ENCODE data around the gene CAPN9.

CAPN9 gene

DNA sequence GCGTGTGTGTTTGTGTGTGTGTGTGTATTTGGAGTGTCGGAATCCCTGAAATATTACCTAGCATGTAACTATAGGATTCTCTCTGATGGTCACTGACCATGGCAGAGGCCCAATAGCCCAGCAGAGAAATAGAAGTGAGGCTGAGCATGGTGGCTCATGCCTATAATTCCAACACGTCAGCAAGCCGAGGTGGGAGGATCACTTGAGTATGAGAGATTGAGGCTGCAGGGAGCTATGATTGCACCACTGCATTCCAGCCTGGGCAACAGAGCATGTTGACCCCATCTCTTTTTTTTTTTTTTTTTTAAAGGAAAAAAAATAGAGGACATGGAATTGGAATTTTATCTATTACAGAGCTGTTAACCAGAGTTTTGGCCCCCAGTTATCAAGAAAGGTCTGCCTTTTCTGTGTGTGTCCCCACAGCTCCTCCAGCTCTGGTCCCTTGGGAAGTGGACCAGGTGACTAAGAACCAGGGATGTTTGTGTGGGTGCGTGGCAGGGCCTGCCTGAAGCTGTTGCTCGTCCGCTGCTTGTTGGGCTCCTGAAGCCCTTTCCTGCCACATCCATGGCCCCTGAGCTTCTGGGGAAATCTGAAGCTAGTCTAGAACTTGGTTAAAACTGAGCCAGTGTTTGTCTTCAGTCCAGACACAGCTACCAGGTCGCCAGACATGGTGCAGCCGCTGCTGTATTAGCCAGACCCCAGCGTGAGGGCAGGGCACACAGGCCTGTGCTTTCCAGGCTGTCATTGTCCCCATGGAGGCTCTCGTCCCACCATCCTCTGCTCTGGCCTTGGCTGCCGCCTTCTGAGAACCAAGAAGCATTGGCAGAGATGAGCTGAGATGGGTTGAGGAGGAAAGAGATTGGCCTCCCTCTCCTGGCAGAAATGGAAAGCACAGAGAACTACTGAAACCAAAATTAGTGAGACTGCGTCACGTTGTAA lies 25.5 kb downstream of the CAPN9 start:
- DNase-seq (ENCODE audit: low spot score), result no peak

DNA sequence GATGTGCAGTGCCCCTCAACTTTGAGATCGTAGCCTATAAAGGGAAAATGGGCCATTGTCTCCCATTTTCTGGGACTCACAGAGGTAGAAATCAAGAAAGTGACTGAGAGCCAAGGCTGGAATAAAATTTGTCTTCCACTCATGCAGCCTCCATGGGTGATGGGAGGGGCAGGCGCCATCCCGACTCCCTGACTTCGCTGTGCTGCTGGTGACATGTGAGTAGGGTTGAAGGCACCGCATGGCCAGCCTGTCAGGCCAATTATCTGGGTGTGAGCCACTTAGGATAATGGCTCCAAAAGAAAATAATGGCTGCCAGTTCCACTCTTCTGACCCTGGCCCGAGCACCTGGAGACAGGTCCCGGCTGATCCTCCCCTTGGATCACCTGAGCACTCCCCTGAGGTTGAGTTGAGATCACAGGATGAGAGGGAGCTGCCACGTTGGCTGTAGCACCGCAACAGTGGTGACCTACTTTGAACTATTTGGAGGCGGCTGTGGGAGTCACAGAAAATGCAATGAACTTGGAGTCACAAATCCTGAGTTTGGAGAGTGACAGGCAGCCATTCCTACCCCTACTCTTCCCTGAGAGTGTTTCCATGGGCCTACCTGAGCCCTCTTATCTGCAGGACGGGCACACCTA lies 26.3 kb downstream of the CAPN9 start:
- DNase-seq (ENCODE audit: low spot score), result no peak

DNA sequence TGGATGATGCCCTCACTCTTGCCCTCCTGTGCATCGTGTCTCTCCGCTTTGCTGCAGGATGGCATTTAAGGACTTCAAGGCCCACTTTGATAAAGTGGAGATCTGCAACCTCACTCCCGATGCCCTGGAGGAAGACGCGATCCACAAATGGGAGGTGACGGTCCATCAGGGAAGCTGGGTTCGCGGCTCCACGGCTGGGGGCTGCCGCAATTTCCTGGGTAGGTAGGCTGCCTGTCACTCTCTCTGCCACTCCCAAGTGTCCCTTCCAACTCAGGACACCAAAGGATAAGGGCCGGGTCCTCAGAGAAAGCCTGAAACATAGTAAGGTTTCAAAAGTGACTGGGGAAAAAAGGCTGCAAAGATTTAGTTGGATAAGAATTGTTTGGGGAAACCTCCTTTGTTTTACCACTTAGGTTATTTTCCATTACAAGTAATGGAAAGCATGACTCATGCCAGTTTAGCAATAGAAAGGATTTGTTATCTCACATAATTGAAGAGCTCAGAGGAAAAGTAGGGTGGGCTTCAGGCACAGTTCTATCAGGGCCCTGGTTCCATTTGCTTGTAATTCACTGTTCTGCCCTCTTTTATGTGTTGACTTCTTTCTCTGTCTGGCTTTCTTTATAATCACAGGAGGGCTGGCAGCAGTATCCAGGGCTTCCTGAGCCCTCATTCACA lies 31.9 kb downstream of the CAPN9 start:
- no peak for DNase-seq (ENCODE audit: low spot score)

DNA sequence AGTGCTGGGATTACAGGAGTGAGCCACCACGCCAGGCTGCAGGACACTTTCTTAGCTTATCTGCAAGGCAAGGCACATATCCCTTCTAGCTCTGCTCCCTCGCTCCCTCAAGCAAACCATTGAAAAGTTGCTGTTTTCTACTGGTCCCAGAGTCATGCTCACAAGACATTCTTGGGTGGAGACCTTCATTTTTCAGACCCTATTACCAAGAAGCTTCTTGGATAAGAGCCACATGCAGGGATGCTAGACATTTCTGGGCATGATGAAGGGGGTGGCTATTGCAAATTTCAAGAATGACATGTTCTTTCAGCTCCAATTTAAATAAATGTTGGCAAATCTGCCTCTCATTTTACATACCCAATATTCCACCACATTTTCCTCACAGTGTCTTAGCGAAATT lies 33.9 kb downstream of the CAPN9 start:
- no peak for DNase-seq (ENCODE audit: low spot score)

DNA sequence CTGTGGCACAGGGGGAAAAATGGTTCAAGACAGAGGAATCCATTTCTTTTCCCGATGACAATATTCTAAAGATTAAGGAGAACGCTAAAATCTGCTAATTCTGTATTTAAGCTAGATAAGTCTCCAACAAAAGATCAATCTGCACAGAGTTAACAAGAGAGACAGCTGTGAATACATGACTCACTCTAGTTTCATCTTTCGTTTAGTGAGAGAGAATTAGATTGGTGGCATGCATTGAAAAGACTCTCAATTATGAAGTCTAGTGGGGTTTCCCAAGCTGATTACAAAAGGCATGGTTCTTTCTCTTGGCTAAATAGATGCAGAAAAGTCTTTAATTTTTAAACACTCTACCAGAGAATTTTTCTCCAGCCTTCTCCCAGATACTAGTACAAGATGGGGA lies 34.4 kb downstream of the CAPN9 start:
- no peak for DNase-seq (ENCODE audit: low spot score)

DNA sequence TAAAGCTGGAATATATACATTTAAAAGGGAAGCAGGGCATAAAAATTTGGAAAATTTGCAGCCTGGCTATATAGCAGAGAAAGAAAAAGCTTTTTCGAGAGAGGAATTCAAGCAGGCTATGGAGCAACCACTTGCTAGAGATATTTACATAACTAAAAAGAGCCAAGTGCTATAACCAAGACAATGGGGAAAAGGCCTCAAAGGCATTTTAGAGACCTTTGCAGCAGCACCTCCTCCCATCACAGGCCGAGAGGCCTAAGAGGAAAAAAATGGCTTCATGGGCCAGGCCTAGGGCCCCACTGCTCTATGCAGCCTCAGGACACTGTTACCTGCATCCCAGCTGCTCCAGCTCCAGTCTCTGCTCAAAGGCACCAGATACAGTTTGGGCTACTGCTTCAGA lies 37.0 kb downstream of the CAPN9 start:
- no peak for DNase-seq (ENCODE audit: low spot score)

DNA sequence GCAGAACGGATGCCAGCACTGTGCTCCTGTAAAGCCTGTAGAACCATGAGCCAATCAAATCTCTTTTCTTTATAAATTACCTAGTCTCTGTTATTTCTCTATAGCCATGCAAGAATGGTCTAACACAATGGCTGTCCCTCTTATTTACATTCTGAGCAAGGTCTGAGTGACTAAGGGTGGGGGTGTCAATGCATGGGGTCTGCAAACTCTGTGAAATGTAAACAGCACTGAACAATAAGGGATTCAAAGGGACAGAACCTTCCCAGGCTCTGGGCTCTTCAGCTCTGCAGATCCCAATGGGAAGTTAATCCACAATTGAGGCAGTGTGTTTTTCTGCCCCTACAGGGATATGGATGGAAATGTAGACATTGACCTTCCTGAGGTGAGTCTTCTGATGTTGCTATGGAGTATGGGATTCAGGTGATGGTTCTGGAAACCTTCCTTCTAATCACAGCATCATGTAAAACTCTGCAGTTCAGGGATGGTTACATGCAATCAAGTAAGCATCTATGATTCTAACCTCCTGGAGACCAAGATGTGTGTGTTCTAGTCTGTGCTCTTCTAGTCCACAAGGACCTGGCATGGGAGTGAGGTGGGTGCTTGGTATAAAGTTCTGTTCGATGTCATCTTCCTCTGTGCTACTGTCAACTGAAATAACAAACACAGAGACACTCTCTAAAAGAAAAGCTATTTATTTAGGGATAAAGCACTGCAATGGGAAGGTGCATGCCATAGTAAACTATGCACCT lies 38.6 kb downstream of the CAPN9 start:
- no peak for DNase-seq (ENCODE audit: low spot score)

DNA sequence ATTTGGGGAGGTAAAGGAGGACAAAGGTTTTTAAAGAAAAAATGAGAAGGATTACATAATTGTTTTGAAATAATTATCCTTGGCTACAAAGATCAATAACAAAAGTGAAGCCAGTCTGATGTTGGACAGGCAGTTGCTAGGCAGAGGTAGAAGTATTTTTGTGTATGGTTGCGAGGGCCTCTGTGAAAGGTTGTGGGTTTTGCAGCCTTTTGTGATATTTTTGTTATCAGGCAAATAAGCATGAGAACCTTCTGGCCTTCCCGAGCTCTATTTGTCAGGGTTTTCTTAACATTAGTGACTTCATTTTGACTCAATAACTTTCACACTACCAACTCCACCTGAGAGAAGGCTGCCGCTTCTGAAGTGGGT lies 39.2 kb downstream of the CAPN9 start:
- DNase-seq (ENCODE audit: low spot score), result no peak

DNA sequence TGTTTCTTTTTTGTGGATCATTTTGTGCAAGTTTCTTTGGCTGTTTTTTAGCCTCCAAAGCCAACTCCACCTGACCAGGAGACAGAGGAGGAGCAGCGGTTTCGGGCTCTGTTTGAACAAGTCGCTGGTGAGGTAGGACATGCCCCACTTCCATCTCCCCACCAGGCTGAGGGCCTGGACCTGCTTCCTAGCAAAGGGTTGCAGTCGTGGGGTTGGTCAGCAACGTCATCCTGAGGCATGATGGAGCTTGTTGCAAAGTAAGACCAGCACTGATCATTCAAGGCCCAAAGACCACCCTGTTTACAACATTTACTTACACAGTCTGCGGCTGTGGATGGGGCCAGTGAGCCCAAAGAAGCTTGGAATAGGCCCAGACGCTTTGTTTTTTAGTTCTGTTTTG lies 40.3 kb downstream of the CAPN9 start:
- no peak for DNase-seq (ENCODE audit: low spot score)

DNA sequence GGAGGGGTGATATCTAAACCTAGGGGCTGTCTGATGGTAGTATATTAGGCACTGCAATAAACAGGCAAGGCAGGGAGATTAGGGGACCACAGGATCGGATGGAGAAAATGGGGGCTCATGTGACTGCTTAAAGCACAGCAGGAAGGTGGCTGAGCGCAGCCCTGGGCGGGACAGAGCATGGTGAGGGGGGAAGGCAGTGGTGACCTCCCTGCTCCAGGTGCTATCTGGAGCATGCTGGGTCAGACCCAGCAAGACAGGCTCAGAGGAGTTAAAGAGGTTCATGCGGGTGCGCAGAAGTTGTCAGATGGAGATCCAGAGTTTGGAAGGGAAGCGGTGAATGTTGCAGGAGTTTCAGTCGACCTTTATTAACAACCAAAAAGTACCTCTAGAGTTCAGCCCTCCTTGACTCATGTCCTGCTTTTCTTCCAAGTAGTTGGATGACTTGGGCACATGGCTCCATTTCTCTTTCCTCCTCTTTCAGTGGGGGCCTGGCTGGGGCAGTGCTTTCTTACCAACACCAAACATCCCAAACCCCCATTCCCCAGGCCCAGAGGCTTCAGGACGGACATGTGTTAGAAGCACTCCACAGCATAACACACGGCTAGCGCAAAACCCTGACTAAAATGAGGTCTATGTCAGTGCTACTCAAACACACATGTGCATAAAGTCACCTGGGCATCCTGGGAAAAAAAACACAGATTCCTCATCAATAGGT lies 41.5 kb downstream of the CAPN9 start:
- no peak for DNase-seq (ENCODE audit: low spot score)

DNA sequence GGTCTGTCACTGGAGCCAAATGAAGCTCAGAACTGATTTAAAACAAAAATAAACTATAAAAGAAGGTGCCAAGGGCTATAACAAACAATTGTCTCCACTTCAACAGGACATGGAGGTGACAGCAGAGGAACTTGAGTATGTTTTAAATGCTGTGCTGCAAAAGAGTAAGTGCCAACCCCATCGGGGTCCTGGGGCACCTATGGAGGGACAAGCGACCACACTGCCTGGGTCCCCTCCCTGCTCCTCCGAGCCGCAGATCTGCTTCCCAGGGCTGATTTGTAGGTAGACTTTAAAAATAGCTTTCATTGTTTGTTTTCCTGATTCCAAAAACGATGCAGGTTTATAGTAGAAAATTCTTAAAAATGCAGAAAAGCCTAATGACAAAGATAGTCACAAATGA lies 42.8 kb downstream of the CAPN9 start:
- DNase-seq (ENCODE audit: low spot score), result no peak

DNA sequence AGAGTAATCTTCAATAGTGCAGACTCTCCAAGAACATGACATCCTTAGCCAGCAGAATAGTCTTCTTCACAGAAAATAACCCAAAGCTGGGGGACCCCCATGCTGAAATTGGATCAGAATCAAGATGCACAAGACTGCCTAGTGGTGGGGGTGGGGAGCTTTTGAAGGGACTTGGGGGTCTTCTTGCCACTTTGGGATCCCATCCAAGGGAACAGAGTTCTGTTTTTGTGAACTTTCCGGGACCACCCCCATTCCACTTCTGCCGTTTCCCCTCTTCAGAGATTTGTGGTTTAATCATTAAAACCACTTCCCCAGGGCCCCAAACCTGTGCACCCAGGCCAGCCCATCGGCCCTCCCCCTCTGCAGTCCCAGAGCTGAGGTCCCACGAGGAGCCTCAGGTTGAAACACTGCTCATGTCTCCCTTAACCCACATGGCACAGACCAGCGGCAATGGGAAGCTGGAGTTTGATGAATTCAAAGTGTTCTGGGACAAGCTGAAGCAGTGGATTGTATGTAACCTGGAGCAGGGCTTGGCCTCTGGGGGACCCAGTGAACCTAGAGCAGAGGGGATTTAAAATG lies 44.9 kb downstream of the CAPN9 start:
- no peak for DNase-seq (ENCODE audit: low spot score)

DNA sequence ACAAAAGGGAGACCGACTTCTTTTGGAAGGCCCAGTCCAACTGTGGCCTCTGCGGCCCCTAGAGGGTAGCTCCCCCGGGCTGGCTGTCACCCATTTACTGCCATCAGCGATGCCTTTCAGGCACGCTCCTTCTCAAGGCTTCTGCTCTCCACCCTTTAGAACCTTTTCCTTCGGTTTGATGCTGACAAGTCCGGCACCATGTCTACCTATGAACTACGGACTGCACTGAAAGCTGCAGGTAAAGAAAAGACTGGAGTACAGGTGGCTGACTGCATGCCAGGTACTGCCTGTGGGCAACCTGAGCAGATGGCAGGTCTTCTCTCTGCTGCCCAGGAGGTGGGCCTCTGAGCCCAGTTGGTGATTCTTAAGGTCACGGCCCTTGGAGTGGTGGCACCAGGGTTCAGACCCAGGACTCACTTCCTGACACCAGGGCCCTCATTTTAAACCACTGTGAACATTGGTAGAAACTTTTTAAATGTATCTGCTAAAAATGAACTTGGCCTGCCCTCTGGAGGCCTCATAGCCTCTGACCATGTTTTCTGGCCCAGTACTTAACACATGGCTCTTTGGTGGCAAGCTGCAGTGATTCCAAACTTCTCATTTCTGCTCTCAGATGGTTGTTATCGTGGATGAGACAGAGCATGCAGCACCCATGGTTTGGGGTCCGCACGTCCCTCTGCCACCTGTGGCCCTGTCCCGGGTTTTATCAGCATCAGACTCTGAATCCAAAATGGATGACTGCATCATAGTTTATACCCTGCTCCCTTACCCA lies 45.7 kb downstream of the CAPN9 start:
- DNase-seq (ENCODE audit: low spot score), result no peak

DNA sequence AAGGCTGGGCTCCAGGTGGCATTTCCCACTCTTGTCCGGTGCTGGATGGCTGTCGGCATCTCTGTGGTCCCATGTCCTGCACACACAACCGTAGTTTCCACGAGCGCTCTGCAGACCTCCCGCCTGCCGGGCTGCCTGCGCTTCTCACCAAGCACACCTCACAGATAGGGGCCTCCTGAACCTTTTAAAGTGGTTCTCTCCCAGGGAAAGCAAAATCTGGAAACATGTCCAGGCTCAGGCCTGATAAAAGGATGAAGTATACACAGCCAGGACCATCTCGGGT lies 46.2 kb downstream of the CAPN9 start:
- no peak for DNase-seq (ENCODE audit: low spot score)

DNA sequence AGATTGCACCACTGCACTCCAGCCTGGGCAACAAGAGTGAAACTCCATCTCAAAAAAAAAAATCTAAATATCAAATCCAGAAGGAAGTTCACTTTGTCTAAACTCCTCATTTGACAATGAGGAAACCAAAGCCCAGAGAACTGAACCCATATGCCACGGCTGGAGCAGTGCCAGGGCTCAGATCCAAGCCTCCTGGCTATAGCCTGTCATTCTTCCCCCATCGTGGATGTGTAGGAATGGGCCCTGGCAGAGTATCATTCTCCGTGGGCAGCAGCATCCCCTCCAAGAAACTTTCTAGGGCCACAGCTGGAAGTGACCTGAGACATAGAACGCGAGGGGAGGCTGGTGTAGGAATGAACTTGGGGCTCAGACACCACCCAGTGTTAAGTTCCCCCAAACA lies 47.2 kb downstream of the CAPN9 start:
- DNase-seq (ENCODE audit: low spot score), result no peak

DNA sequence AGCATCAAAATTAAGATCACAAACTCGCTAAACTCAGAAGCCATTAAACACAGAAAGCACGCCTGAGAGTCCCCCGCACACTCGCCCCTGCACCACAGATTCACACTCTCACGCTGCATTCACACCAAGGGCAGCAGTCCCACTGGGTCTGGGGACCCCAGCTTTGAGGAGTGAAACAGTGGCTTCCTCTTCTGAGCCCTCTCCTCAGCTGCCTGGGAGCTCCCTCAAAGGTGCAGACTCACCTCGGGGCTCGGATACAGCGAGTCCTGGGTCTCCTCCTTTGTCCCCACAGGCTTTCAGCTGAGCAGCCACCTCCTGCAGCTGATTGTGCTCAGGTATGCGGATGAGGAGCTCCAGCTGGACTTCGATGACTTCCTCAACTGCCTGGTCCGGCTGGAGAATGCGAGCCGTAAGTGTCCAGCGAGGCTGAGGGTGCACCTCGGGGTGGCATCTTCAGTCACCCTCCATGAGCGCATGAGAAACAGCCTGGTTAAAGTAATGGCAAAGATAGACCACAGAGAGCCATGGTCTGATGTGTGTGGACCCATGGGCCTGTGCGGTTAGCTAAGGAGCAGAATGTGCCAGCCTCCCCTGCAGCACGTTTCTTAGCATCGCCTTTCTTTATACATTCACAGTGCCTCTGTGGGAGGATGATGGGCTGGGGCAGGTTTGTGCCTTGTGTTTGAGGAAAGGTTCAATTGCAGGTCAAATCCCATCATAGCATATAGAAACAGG lies 47.9 kb downstream of the CAPN9 start:
- DNase-seq (ENCODE audit: low spot score), result no peak

DNA sequence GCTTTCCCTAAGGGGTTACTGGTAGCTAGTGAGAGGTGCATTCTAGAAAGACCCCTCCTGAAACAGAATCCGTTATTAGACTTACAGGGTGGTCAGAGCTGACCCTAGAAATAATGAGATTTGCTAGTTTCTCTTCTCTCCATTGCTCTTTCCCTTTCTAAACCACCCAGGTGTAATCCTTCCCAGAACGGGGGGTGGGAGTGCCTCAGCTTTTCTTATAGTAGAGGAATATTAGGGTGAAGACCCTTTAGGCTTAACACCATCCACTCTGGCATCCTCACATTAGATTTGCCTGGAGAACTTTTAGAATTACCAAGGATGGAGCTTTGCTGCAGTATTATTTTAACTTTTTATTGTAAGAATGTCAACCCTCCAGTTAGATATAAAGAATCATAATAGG lies 49.4 kb downstream of the CAPN9 start:
- DNase-seq (ENCODE audit: low spot score), result no peak

DNA sequence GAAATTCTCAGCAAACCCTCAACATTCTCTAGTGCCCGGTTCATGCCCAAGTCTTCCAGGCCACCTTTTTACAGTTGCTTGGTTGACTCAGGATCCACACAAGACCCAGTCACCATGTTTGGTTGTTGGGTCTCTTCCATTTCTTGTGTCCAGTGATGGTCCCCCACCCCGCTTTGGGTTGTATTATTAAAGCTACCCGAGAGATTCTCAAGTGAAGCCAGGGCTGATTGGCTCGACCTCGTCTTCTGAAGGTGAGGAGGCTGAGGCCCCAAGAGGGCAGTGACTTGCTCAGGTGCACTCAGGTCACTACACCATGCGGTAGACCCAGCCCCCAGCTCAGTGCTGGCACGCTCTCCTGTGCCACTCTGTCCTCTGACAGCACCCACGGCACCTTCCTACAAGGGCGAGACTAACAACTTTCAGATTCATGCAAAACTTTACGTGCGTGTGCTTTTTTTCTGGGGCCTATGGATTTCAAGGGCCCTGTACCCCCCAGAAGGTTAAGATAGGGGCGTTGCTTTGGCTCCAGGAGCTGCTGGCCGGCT lies 50.3 kb downstream of the CAPN9 start:
- no peak for DNase-seq (ENCODE audit: low spot score)

DNA sequence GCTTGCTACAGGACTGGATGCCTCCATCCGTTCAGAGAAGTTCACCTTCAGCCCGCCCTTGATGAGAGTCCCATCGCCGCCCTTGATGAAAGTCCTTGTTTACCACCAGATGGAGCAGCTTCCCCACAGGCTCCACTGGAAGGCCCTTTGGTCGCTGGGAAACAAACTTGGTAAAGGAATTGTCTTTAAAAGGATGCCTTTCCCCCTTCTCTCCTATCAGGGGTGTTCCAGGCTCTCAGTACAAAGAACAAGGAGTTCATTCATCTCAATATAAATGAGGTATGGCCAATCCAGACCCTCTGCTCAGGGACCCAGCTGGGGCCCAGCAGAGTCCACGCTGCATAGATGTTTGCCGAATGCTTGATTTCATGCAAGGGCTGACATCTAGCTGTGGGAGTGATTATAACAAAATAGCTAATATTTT lies 50.8 kb downstream of the CAPN9 start:
- DNase-seq (ENCODE audit: low spot score), result no peak

DNA sequence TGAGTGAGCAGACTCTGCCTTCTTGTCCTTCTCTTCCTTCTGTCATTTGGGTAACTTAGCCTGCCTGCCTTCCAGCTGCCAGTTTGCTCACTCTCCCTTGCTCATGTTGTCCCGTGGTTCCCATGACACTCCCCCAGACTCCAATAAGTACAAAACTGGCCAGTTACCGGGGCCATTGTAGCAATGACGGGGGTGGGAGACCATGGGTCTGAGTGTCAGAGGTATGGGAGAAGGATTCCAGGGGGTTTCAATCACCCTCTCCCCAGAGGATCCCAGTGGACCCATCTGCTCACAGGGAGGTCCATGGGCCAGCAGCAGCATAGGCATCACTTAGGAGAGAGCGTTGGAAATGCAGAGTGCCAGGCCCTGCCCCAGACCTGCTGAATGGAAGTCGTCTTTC lies 51.3 kb downstream of the CAPN9 start:
- no peak for DNase-seq (ENCODE audit: low spot score)
